Measurements from ENCODE around the gene WDR64.
"Not testable (repeated sequence)": the region's sequence is repeated elsewhere in the genome, so short reads cannot be mapped to it uniquely, and the experiment has no call there.

Gene WDR64

DNA sequence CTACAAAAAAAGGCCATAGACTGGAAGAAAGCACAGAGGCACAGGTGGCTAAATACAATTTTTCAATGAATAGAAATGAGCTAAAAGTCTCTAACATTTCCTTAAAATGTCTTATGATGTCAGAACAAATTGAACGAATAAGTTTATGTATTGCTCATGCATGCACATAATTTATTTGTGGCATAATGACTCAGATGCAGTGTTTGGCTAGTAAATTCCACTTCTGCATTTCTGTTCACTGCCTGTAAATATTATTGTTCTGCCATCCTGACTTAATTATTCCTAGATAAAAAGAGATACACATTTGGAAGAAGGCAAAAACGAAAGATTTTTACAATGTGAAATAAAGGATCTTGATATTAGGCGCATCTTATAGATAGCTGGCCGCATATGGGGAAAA lies 169.3 kb downstream of the WDR64 start:
- H2AFZ ChIP-seq (ENCODE audit: low read depth, low read length): no peak overlapping the region
- no peaks in the 10 kb centered on the region for H3K36me3 ChIP-seq (ENCODE audit: insufficient read depth, low read length)
- H3K9me3 ChIP-seq (ENCODE audit: insufficient read depth, low read length, severe bottlenecking): no peaks in the 10 kb centered on the region
- DNase-seq (no peak), ATAC-seq (ENCODE audit: insufficient read depth, low read depth) (no peak)
- no peak for TF ChIP-seq EZH2 (IDR thresholded peaks at IDR 0.05; ENCODE audit: borderline replicate concordance, low read depth, low read length, severe bottlenecking)
- TF ChIP-seq, protein P1, sequence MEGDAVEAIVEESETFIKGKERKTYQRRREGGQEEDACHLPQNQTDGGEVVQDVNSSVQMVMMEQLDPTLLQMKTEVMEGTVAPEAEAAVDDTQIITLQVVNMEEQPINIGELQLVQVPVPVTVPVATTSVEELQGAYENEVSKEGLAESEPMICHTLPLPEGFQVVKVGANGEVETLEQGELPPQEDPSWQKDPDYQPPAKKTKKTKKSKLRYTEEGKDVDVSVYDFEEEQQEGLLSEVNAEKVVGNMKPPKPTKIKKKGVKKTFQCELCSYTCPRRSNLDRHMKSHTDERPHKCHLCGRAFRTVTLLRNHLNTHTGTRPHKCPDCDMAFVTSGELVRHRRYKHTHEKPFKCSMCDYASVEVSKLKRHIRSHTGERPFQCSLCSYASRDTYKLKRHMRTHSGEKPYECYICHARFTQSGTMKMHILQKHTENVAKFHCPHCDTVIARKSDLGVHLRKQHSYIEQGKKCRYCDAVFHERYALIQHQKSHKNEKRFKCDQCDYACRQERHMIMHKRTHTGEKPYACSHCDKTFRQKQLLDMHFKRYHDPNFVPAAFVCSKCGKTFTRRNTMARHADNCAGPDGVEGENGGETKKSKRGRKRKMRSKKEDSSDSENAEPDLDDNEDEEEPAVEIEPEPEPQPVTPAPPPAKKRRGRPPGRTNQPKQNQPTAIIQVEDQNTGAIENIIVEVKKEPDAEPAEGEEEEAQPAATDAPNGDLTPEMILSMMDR (IDR thresholded peaks at IDR 0.05; ENCODE audit: borderline replicate concordance, extremely low read depth, low read length, poor library complexity, severe bottlenecking): no peak
- H3K9ac ChIP-seq (ENCODE audit: low read depth, low read length): no peak overlapping the region
- H3K27ac ChIP-seq (ENCODE audit: low read length): no peak overlapping the region
- no peaks in the 10 kb centered on the region for H3K4me1 ChIP-seq (ENCODE audit: insufficient read depth, low read length)
- no peaks in the 10 kb centered on the region for H4K20me1 ChIP-seq (ENCODE audit: insufficient read depth, low read length)
- no peaks in the 10 kb centered on the region for H3K79me2 ChIP-seq (ENCODE audit: insufficient read depth, low read length)
- no peak overlapping the region for H3K4me3 ChIP-seq (ENCODE audit: low read depth in 1 of 2, low read length in 2 of 2)
- no peak overlapping the region for H3K4me2 ChIP-seq (ENCODE audit: insufficient read depth, low read length)
- peaks cover 7% of the 10 kb centered on the region for H3K27me3 ChIP-seq (ENCODE audit: insufficient read depth, low read length, poor library complexity)

DNA sequence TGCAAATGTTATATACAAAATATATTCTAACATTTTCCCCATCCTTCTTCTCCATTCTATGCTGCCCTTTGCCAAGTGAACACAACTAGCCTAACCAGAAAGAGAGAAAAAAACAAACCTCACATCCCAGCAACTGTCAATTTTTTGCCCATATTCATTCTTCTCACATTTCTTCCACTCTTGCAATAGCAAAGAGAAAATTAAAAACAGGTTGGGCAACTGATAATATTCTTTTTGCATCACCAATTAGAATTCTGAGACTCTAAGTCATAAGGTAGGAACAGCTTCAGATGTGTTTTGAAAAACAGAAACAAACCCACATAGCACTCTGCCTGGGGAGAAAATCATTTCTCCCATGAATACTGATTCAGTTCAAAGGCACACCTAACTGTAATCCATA lies 170.8 kb downstream of the WDR64 start:
- no peak overlapping the region for H2AFZ ChIP-seq (ENCODE audit: low read depth, low read length)
- H3K9ac ChIP-seq (ENCODE audit: low read depth, low read length): no peak overlapping the region
- H3K79me2 ChIP-seq (ENCODE audit: insufficient read depth, low read length): no peaks in the 10 kb centered on the region
- no peaks in the 10 kb centered on the region for H3K4me1 ChIP-seq (ENCODE audit: insufficient read depth, low read length)
- H3K27ac ChIP-seq (ENCODE audit: low read length): no peak overlapping the region
- ATAC-seq (ENCODE audit: insufficient read depth, low read depth) (no peak), DNase-seq (no peak)
- no peaks in the 10 kb centered on the region for H3K36me3 ChIP-seq (ENCODE audit: insufficient read depth, low read length)
- H3K4me2 ChIP-seq (ENCODE audit: insufficient read depth, low read length): no peak overlapping the region
- no peak overlapping the region for H3K4me3 ChIP-seq (ENCODE audit: low read depth in 1 of 2, low read length in 2 of 2)
- no peaks in the 10 kb centered on the region for H4K20me1 ChIP-seq (ENCODE audit: insufficient read depth, low read length)
- no peak for TF ChIP-seq EZH2 (IDR thresholded peaks at IDR 0.05; ENCODE audit: borderline replicate concordance, low read depth, low read length, severe bottlenecking)
- H3K27me3 ChIP-seq (ENCODE audit: insufficient read depth, low read length, poor library complexity): peaks cover 7% of the 10 kb centered on the region
- no peaks in the 10 kb centered on the region for H3K9me3 ChIP-seq (ENCODE audit: insufficient read depth, low read length, severe bottlenecking)

DNA sequence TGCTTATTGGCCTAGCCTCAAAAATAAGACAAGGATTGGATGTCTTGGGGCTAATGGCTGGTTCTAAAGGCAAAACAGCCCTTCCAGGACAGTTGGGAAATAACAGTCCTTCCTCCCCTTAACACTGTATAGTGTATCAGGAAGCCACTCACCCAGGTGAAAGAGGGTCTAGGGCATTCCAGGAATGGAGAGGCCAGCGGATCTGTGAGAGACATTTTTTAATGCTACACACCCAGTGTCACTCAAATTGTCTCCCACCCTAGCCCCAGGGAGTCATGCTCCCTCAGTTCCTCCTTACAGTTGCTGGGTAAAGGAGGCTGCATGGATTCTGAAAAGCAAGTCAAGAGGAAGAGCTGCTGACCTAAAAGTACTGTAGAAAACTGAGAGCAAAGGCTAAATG lies 171.8 kb downstream of the WDR64 start:
- no peaks in the 10 kb centered on the region for H3K36me3 ChIP-seq (ENCODE audit: insufficient read depth, low read length)
- no peak overlapping the region for H3K4me3 ChIP-seq (ENCODE audit: low read depth in 1 of 2, low read length in 2 of 2)
- H3K9ac ChIP-seq (ENCODE audit: low read depth, low read length): no peak overlapping the region
- peaks cover 9% of the 10 kb centered on the region for H3K27me3 ChIP-seq (ENCODE audit: insufficient read depth, low read length, poor library complexity)
- ATAC-seq (ENCODE audit: insufficient read depth, low read depth) (no peak), DNase-seq (no peak)
- no peaks in the 10 kb centered on the region for H4K20me1 ChIP-seq (ENCODE audit: insufficient read depth, low read length)
- no peak overlapping the region for H2AFZ ChIP-seq (ENCODE audit: low read depth, low read length)
- no peak overlapping the region for H3K4me2 ChIP-seq (ENCODE audit: insufficient read depth, low read length)
- no peaks in the 10 kb centered on the region for H3K79me2 ChIP-seq (ENCODE audit: insufficient read depth, low read length)
- H3K9me3 ChIP-seq (ENCODE audit: insufficient read depth, low read length, severe bottlenecking): no peaks in the 10 kb centered on the region
- no peak for TF ChIP-seq EZH2 (IDR thresholded peaks at IDR 0.05; ENCODE audit: borderline replicate concordance, low read depth, low read length, severe bottlenecking)
- TF ChIP-seq, protein P1 (IDR thresholded peaks at IDR 0.05; ENCODE audit: borderline replicate concordance, extremely low read depth, low read length, poor library complexity, severe bottlenecking): no peak
- H3K4me1 ChIP-seq (ENCODE audit: insufficient read depth, low read length): no peaks in the 10 kb centered on the region
- no peak overlapping the region for H3K27ac ChIP-seq (ENCODE audit: low read length)

DNA sequence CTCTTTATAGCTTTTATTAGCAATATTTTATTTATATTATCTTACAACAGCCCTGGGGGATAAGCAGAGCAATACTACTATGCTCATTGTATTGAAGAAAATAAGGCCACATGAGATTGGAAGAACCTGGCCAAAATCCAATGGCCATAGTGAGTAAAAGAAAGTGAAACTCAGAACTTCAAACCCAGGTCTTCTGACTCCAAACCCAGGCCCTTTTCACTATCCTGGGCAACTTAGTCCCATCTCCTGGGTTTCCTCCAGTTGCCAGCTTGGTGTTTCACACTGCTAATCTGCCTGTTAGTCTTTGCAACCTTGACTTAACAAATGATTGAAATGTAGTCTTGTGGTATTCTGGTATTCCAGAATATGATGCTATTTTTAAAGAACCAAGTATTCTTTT lies 173.5 kb downstream of the WDR64 start:
- H3K27me3 ChIP-seq (ENCODE audit: insufficient read depth, low read length, poor library complexity): peaks cover 2% of the 10 kb centered on the region
- H3K4me3 ChIP-seq (ENCODE audit: low read depth in 1 of 2, low read length in 2 of 2): no peak overlapping the region
- H3K4me2 ChIP-seq (ENCODE audit: insufficient read depth, low read length): no peak overlapping the region
- ATAC-seq (ENCODE audit: insufficient read depth, low read depth) (no peak), DNase-seq (no peak)
- TF ChIP-seq, protein P1 (IDR thresholded peaks at IDR 0.05; ENCODE audit: borderline replicate concordance, extremely low read depth, low read length, poor library complexity, severe bottlenecking): no peak
- TF ChIP-seq EZH2 (IDR thresholded peaks at IDR 0.05; ENCODE audit: borderline replicate concordance, low read depth, low read length, severe bottlenecking): no peak
- H3K27ac ChIP-seq (ENCODE audit: low read length): no peak overlapping the region
- no peaks in the 10 kb centered on the region for H3K79me2 ChIP-seq (ENCODE audit: insufficient read depth, low read length)
- no peaks in the 10 kb centered on the region for H3K9me3 ChIP-seq (ENCODE audit: insufficient read depth, low read length, severe bottlenecking)
- no peaks in the 10 kb centered on the region for H3K4me1 ChIP-seq (ENCODE audit: insufficient read depth, low read length)
- no peaks in the 10 kb centered on the region for H3K36me3 ChIP-seq (ENCODE audit: insufficient read depth, low read length)
- no peaks in the 10 kb centered on the region for H4K20me1 ChIP-seq (ENCODE audit: insufficient read depth, low read length)
- no peak overlapping the region for H2AFZ ChIP-seq (ENCODE audit: low read depth, low read length)
- no peak overlapping the region for H3K9ac ChIP-seq (ENCODE audit: low read depth, low read length)

DNA sequence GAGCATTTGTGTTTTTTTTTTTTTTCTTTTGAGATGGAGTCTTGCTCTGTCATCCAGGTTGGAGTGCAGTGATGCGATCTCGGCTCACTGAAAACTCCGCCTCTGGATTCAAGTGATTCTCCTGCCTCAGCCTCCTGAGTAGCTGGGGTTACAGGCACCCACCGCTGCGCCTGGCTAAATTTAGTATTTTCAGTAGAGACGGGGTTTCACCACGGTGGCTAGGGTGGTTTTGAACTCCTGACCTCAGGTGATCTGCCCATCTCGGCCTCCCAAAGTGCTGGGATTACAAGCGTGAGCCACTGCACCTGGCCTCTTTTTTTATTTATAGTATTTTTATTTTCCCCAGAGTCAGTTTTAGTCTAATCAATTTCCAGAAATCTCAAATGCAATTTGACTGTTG lies 174.5 kb downstream of the WDR64 start:
- H4K20me1 ChIP-seq (ENCODE audit: insufficient read depth, low read length); H3K9me3 ChIP-seq (ENCODE audit: insufficient read depth, low read length, severe bottlenecking); H2AFZ ChIP-seq (ENCODE audit: low read depth, low read length); ATAC-seq (ENCODE audit: insufficient read depth, low read depth); H3K4me1 ChIP-seq (ENCODE audit: insufficient read depth, low read length); H3K36me3 ChIP-seq (ENCODE audit: insufficient read depth, low read length); H3K4me2 ChIP-seq (ENCODE audit: insufficient read depth, low read length); H3K27ac ChIP-seq (ENCODE audit: low read length); H3K27me3 ChIP-seq (ENCODE audit: insufficient read depth, low read length, poor library complexity); DNase-seq; H3K79me2 ChIP-seq (ENCODE audit: insufficient read depth, low read length); H3K4me3 ChIP-seq (ENCODE audit: low read depth in 1 of 2, low read length in 2 of 2); H3K9ac ChIP-seq (ENCODE audit: low read depth, low read length): not testable (repeated sequence)
